Measurements from ENCODE around the gene CCDC188.

DNA sequence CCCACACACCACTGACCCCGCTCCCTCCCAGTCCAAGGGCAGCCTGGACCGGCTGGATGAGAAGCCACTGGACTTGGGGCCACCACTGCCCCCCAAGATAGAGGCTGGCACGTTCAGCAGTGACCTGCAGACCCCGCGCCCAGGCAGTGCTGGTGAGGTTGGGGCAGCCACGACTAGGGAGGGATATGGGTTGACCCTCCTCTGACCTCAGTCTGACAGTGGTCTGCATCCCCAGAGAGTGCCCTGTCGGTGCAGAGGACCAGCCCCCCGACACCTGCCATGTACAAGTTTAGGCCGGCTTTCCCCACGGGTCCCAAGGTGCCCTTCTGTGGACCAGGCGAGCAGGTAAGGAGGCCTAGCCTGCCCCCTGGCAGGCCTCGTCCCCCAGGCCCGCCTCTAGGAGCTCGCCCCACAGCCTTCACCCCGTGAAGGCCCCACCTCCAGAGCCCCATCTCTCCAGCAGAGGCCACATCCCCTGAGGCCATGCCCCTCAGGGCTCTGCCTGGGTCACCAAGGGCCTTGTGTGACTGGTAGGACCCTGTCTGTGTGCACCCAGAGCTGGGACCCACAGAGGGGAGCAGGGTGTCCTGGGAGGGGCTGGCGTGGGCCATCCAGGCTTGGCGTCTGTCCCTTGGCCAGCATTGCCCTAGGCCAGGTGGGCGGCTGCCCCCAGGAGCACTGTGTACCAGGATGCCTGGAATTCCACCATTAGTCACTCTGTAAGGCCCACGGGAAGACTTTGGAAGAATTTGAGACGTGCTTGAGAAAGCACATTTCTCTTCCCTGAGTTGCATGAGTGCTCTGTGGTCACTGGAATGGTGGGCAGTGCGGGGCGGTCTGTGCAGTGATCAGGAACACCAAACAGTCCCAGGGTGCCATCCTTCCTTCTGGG is 9.4 kb downstream of the CCDC188 start:
- TF ChIP-seq, protein P1, sequence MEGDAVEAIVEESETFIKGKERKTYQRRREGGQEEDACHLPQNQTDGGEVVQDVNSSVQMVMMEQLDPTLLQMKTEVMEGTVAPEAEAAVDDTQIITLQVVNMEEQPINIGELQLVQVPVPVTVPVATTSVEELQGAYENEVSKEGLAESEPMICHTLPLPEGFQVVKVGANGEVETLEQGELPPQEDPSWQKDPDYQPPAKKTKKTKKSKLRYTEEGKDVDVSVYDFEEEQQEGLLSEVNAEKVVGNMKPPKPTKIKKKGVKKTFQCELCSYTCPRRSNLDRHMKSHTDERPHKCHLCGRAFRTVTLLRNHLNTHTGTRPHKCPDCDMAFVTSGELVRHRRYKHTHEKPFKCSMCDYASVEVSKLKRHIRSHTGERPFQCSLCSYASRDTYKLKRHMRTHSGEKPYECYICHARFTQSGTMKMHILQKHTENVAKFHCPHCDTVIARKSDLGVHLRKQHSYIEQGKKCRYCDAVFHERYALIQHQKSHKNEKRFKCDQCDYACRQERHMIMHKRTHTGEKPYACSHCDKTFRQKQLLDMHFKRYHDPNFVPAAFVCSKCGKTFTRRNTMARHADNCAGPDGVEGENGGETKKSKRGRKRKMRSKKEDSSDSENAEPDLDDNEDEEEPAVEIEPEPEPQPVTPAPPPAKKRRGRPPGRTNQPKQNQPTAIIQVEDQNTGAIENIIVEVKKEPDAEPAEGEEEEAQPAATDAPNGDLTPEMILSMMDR (IDR thresholded peaks at IDR 0.05 in 2 of 3, conservative IDR thresholded peaks at IDR 0.05 in 1 of 3; ENCODE audit: control insufficient read depth in 2 of 3, extremely low read depth in 1 of 3, insufficient read depth in 1 of 3, low read depth in 3 of 3, low read length in 3 of 3), result no peak
- TF ChIP-seq JUND (IDR thresholded peaks at IDR 0.05; ENCODE audit: low read depth, low read length), result no peak
- no peak for TF ChIP-seq EZH2 (IDR thresholded peaks at IDR 0.05; ENCODE audit: borderline replicate concordance, control insufficient read depth, low read depth, low read length)
- TF ChIP-seq CBX5 (IDR thresholded peaks at IDR 0.05; ENCODE audit: low read depth), result no peak
- TF ChIP-seq BACH1 (IDR thresholded peaks at IDR 0.05; ENCODE audit: borderline replicate concordance), result no peak
- no peak for TF ChIP-seq SMC3 (IDR thresholded peaks at IDR 0.05; ENCODE audit: borderline replicate concordance, low read length)
- TF ChIP-seq FOXK2 (IDR thresholded peaks at IDR 0.05), result no peak
- TF ChIP-seq SP1 (IDR thresholded peaks at IDR 0.05; ENCODE audit: low read depth, low read length), result no peak
- TF ChIP-seq, protein P2, sequence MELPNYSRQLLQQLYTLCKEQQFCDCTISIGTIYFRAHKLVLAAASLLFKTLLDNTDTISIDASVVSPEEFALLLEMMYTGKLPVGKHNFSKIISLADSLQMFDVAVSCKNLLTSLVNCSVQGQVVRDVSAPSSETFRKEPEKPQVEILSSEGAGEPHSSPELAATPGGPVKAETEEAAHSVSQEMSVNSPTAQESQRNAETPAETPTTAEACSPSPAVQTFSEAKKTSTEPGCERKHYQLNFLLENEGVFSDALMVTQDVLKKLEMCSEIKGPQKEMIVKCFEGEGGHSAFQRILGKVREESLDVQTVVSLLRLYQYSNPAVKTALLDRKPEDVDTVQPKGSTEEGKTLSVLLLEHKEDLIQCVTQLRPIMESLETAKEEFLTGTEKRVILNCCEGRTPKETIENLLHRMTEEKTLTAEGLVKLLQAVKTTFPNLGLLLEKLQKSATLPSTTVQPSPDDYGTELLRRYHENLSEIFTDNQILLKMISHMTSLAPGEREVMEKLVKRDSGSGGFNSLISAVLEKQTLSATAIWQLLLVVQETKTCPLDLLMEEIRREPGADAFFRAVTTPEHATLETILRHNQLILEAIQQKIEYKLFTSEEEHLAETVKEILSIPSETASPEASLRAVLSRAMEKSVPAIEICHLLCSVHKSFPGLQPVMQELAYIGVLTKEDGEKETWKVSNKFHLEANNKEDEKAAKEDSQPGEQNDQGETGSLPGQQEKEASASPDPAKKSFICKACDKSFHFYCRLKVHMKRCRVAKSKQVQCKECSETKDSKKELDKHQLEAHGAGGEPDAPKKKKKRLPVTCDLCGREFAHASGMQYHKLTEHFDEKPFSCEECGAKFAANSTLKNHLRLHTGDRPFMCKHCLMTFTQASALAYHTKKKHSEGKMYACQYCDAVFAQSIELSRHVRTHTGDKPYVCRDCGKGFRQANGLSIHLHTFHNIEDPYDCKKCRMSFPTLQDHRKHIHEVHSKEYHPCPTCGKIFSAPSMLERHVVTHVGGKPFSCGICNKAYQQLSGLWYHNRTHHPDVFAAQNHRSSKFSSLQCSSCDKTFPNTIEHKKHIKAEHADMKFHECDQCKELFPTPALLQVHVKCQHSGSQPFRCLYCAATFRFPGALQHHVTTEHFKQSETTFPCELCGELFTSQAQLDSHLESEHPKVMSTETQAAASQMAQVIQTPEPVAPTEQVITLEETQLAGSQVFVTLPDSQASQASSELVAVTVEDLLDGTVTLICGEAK (IDR thresholded peaks at IDR 0.05; ENCODE audit: borderline replicate concordance), result no peak
- no peak for TF ChIP-seq POLR2AphosphoS5 (IDR thresholded peaks at IDR 0.05; ENCODE audit: low read length)
- TF ChIP-seq BCL11A (IDR thresholded peaks at IDR 0.05; ENCODE audit: low read depth, low read length), result no peak
- no peak for TF ChIP-seq SIX5 (IDR thresholded peaks at IDR 0.05; ENCODE audit: low read depth, low read length, severe bottlenecking)
- TF ChIP-seq ZNF622 (IDR thresholded peaks at IDR 0.05), result no peak

All from GM12878 (cell line).